Karpas-422 (cell line): ENCODE results near the gene PTPRG. TPM values are rescaled to one million over a fixed set of nuclear protein-coding genes. Genes with fewer than 3 reads are reported as not detected.

ENCODE experiments used
- DNase-seq: peaks from one replicate; pipeline ENCODE4 v3.0.0-alpha.2; 2015
- H2AFZ ChIP-seq: fragments of 200-600 bp; sonication (generic); 2 replicates; pipeline ENCODE4 v1.6.1; 2014; ENCODE audit warnings: antibody characterized with exemption, low read length, mixed read lengths
- H3K27ac ChIP-seq: fragments of 200-600 bp; sonication (generic); 2 replicates; pipeline ENCODE4 v1.5.1; 2014; ENCODE audit warnings: mild to moderate bottlenecking, low read length, moderate library complexity
- H3K27me3 ChIP-seq: fragments of 200-600 bp; sonication (generic); 2 replicates; pipeline ENCODE4 v1.6.1; 2014; ENCODE audit warnings: low read length, mixed read lengths
- H3K36me3 ChIP-seq: fragments of 200-600 bp; sonication (generic); 2 replicates; pipeline ENCODE4 v1.6.1; 2014; ENCODE audit warnings: low read length, mixed read lengths; ENCODE audit not compliant: insufficient read depth
- H3K4me1 ChIP-seq: fragments of 200-600 bp; sonication (generic); 2 replicates; pipeline ENCODE4 v1.6.1; 2014; ENCODE audit warnings: mild to moderate bottlenecking, low read length, mixed read lengths
- H3K4me2 ChIP-seq: fragments of 200-600 bp; sonication (generic); 2 replicates; pipeline ENCODE4 v1.6.1; 2014; ENCODE audit warnings: low read length, low read depth, mild to moderate bottlenecking; ENCODE audit not compliant: poor library complexity, severe bottlenecking
- H3K4me3 ChIP-seq: fragments of 200-600 bp; sonication (generic); 2 replicates; pipeline ENCODE4 v1.5.1; 2014; ENCODE audit warnings: mild to moderate bottlenecking, antibody characterized with exemption, low read length, mixed read lengths
- H3K79me2 ChIP-seq: fragments of 200-600 bp; sonication (generic); 2 replicates; pipeline ENCODE4 v1.6.1; 2014; ENCODE audit warnings: mild to moderate bottlenecking, low read length, mixed read lengths
- H3K9ac ChIP-seq: fragments of 200-600 bp; sonication (generic); 2 replicates; pipeline ENCODE4 v1.6.0; 2014; ENCODE audit warnings: low read length
- H3K9me2 ChIP-seq: fragments of 200-600 bp; sonication (generic), shearing (Covaris generic); replicated peaks from 2 replicates; pipeline ENCODE4 v1.6.0; 2014; ENCODE audit warnings: mild to moderate bottlenecking, low read length, moderate library complexity; ENCODE audit not compliant: insufficient read depth
- H3K9me3 ChIP-seq: fragments of 300-700, 200-600 bp; sonication (generic); 2 replicates; pipeline ENCODE4 v1.6.1; 2014; ENCODE audit warnings: low read length, mixed read lengths
- H4K20me1 ChIP-seq: fragments of 200-600 bp; sonication (generic); 2 replicates; pipeline ENCODE4 v1.6.1; 2014; ENCODE audit warnings: mild to moderate bottlenecking, antibody characterized with exemption, low read length, low read depth; ENCODE audit not compliant: insufficient read depth
- total RNA-seq: library from RNA; depleted of rRNA; stranded (reverse); fragments of >200 nt; shearing (Covaris generic); gene quantifications from 2 replicates; pipeline ENCODE4 v1.2.3, GENCODE V29; 2014; ENCODE audit warnings: low replicate concordance

The PTPRG gene
- total RNA-seq, 1 experiment from 2014 or later = not detected

DNA sequence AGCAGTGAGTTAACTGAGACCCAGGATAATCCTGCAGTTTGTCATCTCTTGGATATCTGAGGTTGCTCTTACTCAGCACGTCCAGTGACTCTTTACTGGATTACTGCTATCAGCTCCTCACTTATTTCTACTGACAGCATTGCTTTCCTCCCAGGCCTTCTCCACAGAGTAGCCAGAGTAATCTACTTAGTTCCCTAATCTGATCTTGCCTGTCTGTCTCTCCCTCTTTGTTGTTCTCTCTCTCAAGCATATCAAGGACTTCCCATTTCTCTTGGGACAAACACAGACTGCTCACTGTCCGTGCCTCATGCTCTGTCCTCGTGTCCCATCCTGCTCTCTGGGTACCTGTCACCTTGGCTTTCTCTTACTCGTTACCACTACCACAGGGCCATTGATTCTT lies 435.7 kb downstream of the PTPRG start:
- Histone ChIP-seq H3K4me3 (no peak overlapping the region), H3K9me2 (no peaks in the 10 kb centered on the region; the same call in 1 of the 2 replicates), H3K4me1 (no peaks in the 10 kb centered on the region), H3K9ac (no peak overlapping the region), H3K36me3 (no peaks in the 10 kb centered on the region), H4K20me1 (no peaks in the 10 kb centered on the region), H3K27ac (no peak overlapping the region), H3K4me2 (no peak overlapping the region), H2AFZ (no peak overlapping the region), H3K79me2 (no peaks in the 10 kb centered on the region), H3K27me3 (no peaks in the 10 kb centered on the region), H3K9me3 (no peaks in the 10 kb centered on the region)
- no peak for DNase-seq

GRCh38 chr3:62003835-62004234 lies 442.5 kb downstream of the PTPRG start:
- H3K27me3 ChIP-seq = no peaks in the 10 kb centered on the region
- H3K79me2 ChIP-seq = no peaks in the 10 kb centered on the region
- H3K4me1 ChIP-seq = no peaks in the 10 kb centered on the region
- H3K9me2 ChIP-seq = no peaks in the 10 kb centered on the region; the same call in 1 of the 2 replicates
- H3K36me3 ChIP-seq = no peaks in the 10 kb centered on the region
- no peak for DNase-seq
- H3K27ac ChIP-seq = no peak overlapping the region
- no peaks in the 10 kb centered on the region for H4K20me1 ChIP-seq
- H3K4me3 ChIP-seq = no peak overlapping the region
- no peaks in the 10 kb centered on the region for H3K9me3 ChIP-seq
- no peak overlapping the region for H3K9ac ChIP-seq
- H2AFZ ChIP-seq = no peak overlapping the region
- no peak overlapping the region for H3K4me2 ChIP-seq

GRCh38 chr3:62007036-62007435 lies 445.7 kb downstream of the PTPRG start:
- no peaks in the 10 kb centered on the region for H3K79me2 ChIP-seq
- H3K9ac ChIP-seq = no peak overlapping the region
- no peaks in the 10 kb centered on the region for H4K20me1 ChIP-seq
- H3K9me2 ChIP-seq = no peaks in the 10 kb centered on the region; the same call in 1 of the 2 replicates
- H3K27ac ChIP-seq = no peak overlapping the region
- H3K9me3 ChIP-seq = no peaks in the 10 kb centered on the region
- H3K4me1 ChIP-seq = no peaks in the 10 kb centered on the region
- H3K4me3 ChIP-seq = no peak overlapping the region
- no peak overlapping the region for H2AFZ ChIP-seq
- no peak for DNase-seq
- H3K4me2 ChIP-seq = no peak overlapping the region
- no peaks in the 10 kb centered on the region for H3K36me3 ChIP-seq
- no peaks in the 10 kb centered on the region for H3K27me3 ChIP-seq

DNA sequence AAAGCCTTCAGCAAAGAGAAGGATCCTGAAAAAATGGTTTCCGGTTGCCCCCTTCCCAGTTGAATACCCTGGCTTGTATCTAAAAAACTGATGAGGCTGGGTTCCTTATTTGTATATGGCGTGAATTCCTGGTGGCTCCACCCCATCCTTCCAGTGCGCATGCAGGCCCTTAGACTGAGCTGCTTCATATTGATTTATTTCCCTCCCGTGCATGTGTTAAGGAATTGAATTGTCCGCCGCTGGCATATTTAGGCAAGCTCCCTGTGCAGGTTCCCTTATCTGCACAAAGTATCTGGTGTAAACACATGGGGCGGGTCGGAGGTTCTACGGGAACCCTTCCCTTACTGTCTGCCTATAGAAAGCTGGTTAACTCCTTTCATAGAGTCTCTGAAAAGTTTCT lies 449.6 kb downstream of the PTPRG start:
- Histone ChIP-seq H3K79me2 (no peaks in the 10 kb centered on the region), H3K9me3 (no peaks in the 10 kb centered on the region), H3K4me1 (no peaks in the 10 kb centered on the region), H3K4me3 (no peak overlapping the region), H3K9ac (no peak overlapping the region), H3K27ac (no peak overlapping the region), H3K36me3 (no peaks in the 10 kb centered on the region), H3K4me2 (no peak overlapping the region), H3K9me2 (no peaks in the 10 kb centered on the region), H2AFZ (no peak overlapping the region), H4K20me1 (no peaks in the 10 kb centered on the region), H3K27me3 (no peaks in the 10 kb centered on the region)
- DNase-seq = no peak

- H3K4me2 ChIP-seq = no peak overlapping the region
- no peaks in the 10 kb centered on the region for H3K79me2 ChIP-seq
- no peaks in the 10 kb centered on the region for H3K36me3 ChIP-seq
- DNase-seq = no peak
- no peaks in the 10 kb centered on the region for H3K9me2 ChIP-seq
- H3K4me1 ChIP-seq = no peaks in the 10 kb centered on the region
- H3K27me3 ChIP-seq = no peaks in the 10 kb centered on the region
- H3K9me3 ChIP-seq = no peaks in the 10 kb centered on the region
- no peak overlapping the region for H3K27ac ChIP-seq
- no peak overlapping the region for H3K9ac ChIP-seq
- no peaks in the 10 kb centered on the region for H4K20me1 ChIP-seq
- no peak overlapping the region for H3K4me3 ChIP-seq
- no peak overlapping the region for H2AFZ ChIP-seq
These were observed 450.3 kb downstream of the PTPRG start for GRCh38 chr3:62011666-62012065.

DNA sequence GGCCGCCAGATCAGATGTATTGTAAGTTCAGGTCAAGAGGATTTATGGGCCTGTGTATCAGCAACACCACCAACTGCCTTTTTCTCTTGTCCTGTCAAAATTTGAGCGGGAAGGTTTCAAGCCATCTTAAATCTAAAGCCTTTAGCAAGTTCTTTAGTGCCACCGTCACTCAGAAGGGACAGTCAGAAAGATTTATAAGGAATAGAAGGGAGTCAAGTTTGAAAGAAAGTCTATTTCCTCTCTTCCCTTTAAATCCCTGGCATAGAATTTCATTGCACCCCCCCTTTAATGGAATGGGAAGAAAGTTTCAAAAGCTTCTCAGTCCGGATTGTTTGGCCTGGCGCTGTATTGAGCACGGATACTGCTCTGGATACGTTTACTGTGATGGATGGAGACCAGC lies 452.6 kb downstream of the PTPRG start:
- Histone ChIP-seq H3K9me2 (no peaks in the 10 kb centered on the region), H3K4me1 (no peaks in the 10 kb centered on the region), H3K79me2 (no peaks in the 10 kb centered on the region), H2AFZ (no peak overlapping the region), H3K4me3 (no peak overlapping the region), H3K36me3 (no peaks in the 10 kb centered on the region), H4K20me1 (no peaks in the 10 kb centered on the region), H3K9ac (no peak overlapping the region), H3K9me3 (no peaks in the 10 kb centered on the region), H3K27ac (no peak overlapping the region), H3K27me3 (no peaks in the 10 kb centered on the region), H3K4me2 (no peak overlapping the region)
- no peak for DNase-seq

DNA sequence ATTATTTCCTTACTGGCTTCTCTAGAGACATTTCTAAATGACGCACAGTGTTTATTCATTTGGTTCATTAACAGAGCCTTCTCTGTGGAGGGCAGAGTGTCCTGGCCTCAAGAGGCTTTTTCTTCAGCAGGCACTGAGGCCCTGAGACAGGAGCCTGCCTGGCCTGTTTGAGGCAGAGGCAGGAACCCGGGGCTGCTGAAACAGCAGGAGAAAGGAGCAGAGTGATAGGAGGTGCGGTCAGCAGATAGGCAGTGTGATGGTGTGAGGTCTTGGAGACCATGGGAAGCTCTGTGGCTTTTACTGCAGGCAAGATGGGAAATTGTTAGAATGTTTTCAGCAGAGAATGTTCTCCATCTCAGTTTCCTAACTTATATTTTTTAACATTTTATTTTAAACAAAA lies 453.7 kb downstream of the PTPRG start:
- no peaks in the 10 kb centered on the region for H3K27me3 ChIP-seq
- no peak for DNase-seq
- no peaks in the 10 kb centered on the region for H3K9me3 ChIP-seq
- no peaks in the 10 kb centered on the region for H3K36me3 ChIP-seq
- no peaks in the 10 kb centered on the region for H3K4me1 ChIP-seq
- no peak overlapping the region for H3K4me3 ChIP-seq
- H2AFZ ChIP-seq = no peak overlapping the region
- no peak overlapping the region for H3K9ac ChIP-seq
- no peak overlapping the region for H3K27ac ChIP-seq
- no peaks in the 10 kb centered on the region for H3K9me2 ChIP-seq
- H4K20me1 ChIP-seq = no peaks in the 10 kb centered on the region
- H3K79me2 ChIP-seq = no peaks in the 10 kb centered on the region
- H3K4me2 ChIP-seq = no peak overlapping the region

DNA sequence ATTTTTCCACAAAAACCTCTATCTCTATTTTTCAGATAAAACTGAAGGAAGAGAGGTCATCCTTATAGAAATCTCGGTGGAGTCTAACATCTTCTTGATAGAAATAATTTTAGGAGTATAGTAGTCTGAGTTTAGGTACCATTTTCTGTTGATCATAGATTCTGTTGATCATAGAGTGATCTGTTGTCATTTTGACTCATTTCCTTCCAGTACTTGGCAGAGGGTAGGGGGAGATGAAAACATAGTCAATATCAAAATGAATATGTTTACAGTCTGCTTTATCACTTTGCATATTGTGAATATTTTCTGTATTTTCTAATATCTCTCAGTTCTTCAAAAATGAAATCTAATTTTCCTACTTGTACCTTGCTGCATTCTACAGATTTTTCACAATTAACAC lies 458.5 kb downstream of the PTPRG start:
- H3K27me3 ChIP-seq = no peaks in the 10 kb centered on the region
- no peak overlapping the region for H3K27ac ChIP-seq
- no peaks in the 10 kb centered on the region for H3K9me3 ChIP-seq
- no peak for DNase-seq
- no peak overlapping the region for H3K9ac ChIP-seq
- no peaks in the 10 kb centered on the region for H3K4me1 ChIP-seq
- H2AFZ ChIP-seq = no peak overlapping the region
- H3K4me2 ChIP-seq = no peak overlapping the region
- H4K20me1 ChIP-seq = no peaks in the 10 kb centered on the region
- H3K79me2 ChIP-seq = no peaks in the 10 kb centered on the region
- H3K36me3 ChIP-seq = no peaks in the 10 kb centered on the region
- no peak overlapping the region for H3K4me3 ChIP-seq
- H3K9me2 ChIP-seq = no peaks in the 10 kb centered on the region

DNA sequence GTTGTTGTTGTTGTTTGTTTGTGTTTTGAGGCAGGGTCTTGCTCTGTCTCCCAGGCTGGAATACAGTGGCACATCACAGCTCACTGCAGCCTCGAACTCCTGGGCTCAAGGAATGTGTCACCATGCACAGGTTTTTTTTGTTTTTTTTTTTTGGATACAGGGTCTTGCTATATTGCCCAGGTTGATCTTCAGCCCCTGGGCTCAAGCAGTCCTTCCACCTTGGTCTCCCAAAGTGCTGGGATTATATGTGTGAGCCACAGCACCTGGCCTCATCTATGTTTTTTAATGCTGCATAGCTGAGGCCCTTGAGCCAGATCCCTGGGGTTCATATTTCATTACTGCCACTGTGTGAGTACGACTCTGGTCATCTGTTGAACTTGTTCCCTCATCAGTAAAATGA lies 459.3 kb downstream of the PTPRG start:
- no peaks in the 10 kb centered on the region for H3K79me2 ChIP-seq
- no peak overlapping the region for H3K4me2 ChIP-seq
- H3K4me3 ChIP-seq = no peak overlapping the region
- H3K9me3 ChIP-seq = no peaks in the 10 kb centered on the region
- DNase-seq = no peak
- no peaks in the 10 kb centered on the region for H4K20me1 ChIP-seq
- H3K36me3 ChIP-seq = no peaks in the 10 kb centered on the region
- H3K9me2 ChIP-seq = no peaks in the 10 kb centered on the region
- H2AFZ ChIP-seq = no peak overlapping the region
- no peak overlapping the region for H3K9ac ChIP-seq
- H3K4me1 ChIP-seq = no peaks in the 10 kb centered on the region
- H3K27me3 ChIP-seq = no peaks in the 10 kb centered on the region
- no peak overlapping the region for H3K27ac ChIP-seq
